B cell (primary cell): Measurements from ENCODE around the gene DHDDS.

Experiments
- EZH2 ChIP-seq: IDR thresholded peaks from 2 replicates; pipeline ENCODE4 v1.6.1; 2012; ENCODE audit warnings: borderline replicate concordance, low read depth, mild to moderate bottlenecking, moderate library complexity, low read length; ENCODE audit not compliant: insufficient read depth, poor library complexity, severe bottlenecking
- TF ChIP-seq, protein P1 (sequence below): fragments of 200-600 bp; IDR thresholded peaks from one replicate; pipeline ENCODE4 v1.8.0; 2022; ENCODE audit warnings: antibody characterized with exemption, mild to moderate bottlenecking

DNA sequence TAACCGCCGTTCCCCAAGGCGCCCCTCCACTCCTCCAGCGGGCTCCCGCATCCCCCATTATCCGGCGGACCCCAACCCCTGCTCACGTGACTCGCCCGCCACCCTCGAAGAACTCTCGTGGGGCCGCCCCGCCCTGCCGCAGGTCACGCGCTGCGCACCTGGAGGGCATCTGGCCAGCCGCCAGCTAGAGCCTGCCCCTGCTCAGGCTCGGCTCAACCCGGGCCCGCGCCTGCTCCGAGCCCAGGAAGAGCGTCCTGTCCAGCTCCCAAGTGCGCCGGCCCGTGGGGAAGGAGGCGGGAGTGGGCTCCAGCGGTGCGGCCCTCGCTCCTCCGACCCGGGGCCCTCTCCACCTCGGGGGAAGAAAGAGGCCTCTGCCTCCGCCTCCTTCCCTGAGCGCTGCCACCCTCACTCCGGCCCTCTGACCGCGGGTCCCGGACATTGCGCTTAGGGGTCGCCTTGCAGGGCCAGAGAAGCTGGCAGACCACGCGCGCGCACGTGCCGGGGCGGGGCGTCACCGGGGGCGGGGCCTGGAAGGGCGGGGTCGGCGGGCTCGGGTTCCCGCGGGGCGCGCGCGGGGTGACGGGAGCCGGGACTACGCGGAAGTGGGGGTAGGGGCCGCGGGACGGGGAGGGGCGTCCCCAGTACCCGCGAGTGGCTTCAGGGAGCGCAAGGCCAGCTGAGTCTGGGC, 68.5 kb downstream of the DHDDS start:
- TF ChIP-seq, protein P1, sequence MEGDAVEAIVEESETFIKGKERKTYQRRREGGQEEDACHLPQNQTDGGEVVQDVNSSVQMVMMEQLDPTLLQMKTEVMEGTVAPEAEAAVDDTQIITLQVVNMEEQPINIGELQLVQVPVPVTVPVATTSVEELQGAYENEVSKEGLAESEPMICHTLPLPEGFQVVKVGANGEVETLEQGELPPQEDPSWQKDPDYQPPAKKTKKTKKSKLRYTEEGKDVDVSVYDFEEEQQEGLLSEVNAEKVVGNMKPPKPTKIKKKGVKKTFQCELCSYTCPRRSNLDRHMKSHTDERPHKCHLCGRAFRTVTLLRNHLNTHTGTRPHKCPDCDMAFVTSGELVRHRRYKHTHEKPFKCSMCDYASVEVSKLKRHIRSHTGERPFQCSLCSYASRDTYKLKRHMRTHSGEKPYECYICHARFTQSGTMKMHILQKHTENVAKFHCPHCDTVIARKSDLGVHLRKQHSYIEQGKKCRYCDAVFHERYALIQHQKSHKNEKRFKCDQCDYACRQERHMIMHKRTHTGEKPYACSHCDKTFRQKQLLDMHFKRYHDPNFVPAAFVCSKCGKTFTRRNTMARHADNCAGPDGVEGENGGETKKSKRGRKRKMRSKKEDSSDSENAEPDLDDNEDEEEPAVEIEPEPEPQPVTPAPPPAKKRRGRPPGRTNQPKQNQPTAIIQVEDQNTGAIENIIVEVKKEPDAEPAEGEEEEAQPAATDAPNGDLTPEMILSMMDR: peak; percentile 44
- TF ChIP-seq EZH2: no peak
